Upper lobe of left lung (tissue), 4 donors: Measurements from ENCODE around the gene HEATR5A.

Experiments
- POLR2A ChIP-seq, 4 donors: fragments of 450-650 bp; IDR thresholded peaks; one replicate each; pipeline ENCODE4 v1.5.1; 2016 to 2017; ENCODE audit warnings: antibody characterized with exemption in 4 of 4, mild to moderate bottlenecking in 2 of 4
- TF ChIP-seq, protein P1 (sequence below), 6 experiments: fragments of 450-650 bp in 4 of 6; fragments of 200-600 bp in 2 of 6; sonication (generic) in 2 of 6; IDR thresholded peaks; one replicate each; pipeline ENCODE4 v1.5.1; 2016 to 2019; ENCODE audit warnings: antibody characterized with exemption in 6 of 6

DNA sequence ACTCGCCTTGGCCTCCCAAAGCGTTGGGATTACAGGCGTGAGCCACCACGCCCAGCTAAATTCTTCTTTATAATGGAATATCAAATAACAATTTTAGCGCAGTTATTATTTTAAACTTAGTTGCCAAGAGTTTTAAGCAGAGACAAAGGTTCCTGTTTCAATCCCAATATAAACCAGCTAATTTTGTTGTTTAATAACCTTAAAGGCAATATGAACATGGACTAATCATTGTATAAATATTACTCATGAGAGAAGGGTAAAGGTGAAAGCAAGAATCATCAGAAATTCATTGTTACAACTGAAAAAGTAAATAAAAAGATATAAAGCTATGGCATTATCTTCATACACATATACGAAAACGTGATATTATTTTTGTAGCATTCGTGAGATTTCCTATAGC, 28.8 kb upstream of the HEATR5A start:
- TF ChIP-seq, protein P1, sequence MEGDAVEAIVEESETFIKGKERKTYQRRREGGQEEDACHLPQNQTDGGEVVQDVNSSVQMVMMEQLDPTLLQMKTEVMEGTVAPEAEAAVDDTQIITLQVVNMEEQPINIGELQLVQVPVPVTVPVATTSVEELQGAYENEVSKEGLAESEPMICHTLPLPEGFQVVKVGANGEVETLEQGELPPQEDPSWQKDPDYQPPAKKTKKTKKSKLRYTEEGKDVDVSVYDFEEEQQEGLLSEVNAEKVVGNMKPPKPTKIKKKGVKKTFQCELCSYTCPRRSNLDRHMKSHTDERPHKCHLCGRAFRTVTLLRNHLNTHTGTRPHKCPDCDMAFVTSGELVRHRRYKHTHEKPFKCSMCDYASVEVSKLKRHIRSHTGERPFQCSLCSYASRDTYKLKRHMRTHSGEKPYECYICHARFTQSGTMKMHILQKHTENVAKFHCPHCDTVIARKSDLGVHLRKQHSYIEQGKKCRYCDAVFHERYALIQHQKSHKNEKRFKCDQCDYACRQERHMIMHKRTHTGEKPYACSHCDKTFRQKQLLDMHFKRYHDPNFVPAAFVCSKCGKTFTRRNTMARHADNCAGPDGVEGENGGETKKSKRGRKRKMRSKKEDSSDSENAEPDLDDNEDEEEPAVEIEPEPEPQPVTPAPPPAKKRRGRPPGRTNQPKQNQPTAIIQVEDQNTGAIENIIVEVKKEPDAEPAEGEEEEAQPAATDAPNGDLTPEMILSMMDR (IDR thresholded peaks at IDR 0.05) = no peak
- TF ChIP-seq POLR2A (IDR thresholded peaks at IDR 0.05) = no peak
